Measurements from ENCODE around the gene HDLBP.
"Not testable (repeated sequence)": the region's sequence is repeated elsewhere in the genome, so short reads cannot be mapped to it uniquely, and the experiment has no call there.

HDLBP gene

GRCh38 chr2:241205086-241205485 is 110.4 kb downstream of the HDLBP start:
- no peak for DNase-seq

- DNase-seq, result no peak
Measured at GRCh38 chr2:241204490-241204889, 111.0 kb downstream of the HDLBP start.

- no peak for DNase-seq
Measured at GRCh38 chr2:241204010-241204384, 111.5 kb downstream of the HDLBP start.

GRCh38 chr2:241203218-241204009 is 112.1 kb downstream of the HDLBP start:
- no peak for DNase-seq

- no peak for DNase-seq
Measured at GRCh38 chr2:241202681-241203080, 112.8 kb downstream of the HDLBP start.

- no peak for DNase-seq
Measured at GRCh38 chr2:241202268-241202585, 113.2 kb downstream of the HDLBP start.

- no peak for DNase-seq
Measured at GRCh38 chr2:241201445-241202267, 113.8 kb downstream of the HDLBP start.

GRCh38 chr2:241200822-241201395 is 114.6 kb downstream of the HDLBP start:
- no peak for DNase-seq

GRCh38 chr2:241199897-241200821 is 115.3 kb downstream of the HDLBP start:
- DNase-seq, result no peak

GRCh38 chr2:241199286-241199685 is 116.2 kb downstream of the HDLBP start:
- DNase-seq, result no peak

- DNase-seq, result no peak
Measured at GRCh38 chr2:241198381-241199279, 116.8 kb downstream of the HDLBP start.

GRCh38 chr2:241197947-241198346 is 117.5 kb downstream of the HDLBP start:
- DNase-seq, result no peak

GRCh38 chr2:241197246-241197645 is 118.2 kb downstream of the HDLBP start:
- not testable (repeated sequence) for DNase-seq

- DNase-seq, result no peak
Measured at GRCh38 chr2:241195506-241196130, 119.9 kb downstream of the HDLBP start.

- no peak for DNase-seq
Measured at GRCh38 chr2:241194811-241195210, 120.7 kb downstream of the HDLBP start.

- no peak for DNase-seq
Measured at GRCh38 chr2:241193271-241193670, 122.2 kb downstream of the HDLBP start.

- DNase-seq, result no peak
Measured at GRCh38 chr2:241191081-241191480, 124.4 kb downstream of the HDLBP start.

GRCh38 chr2:241190291-241190981 is 125.0 kb downstream of the HDLBP start:
- DNase-seq, result no peak

GRCh38 chr2:241189856-241190201 is 125.6 kb downstream of the HDLBP start:
- DNase-seq, result no peak

- no peak for DNase-seq
Measured at GRCh38 chr2:241189093-241189855, 126.2 kb downstream of the HDLBP start.
